H1 (cell line): ENCODE data around the gene SERPINE3. TPM values are rescaled to one million over a fixed set of nuclear protein-coding genes. Genes with fewer than 3 reads are reported as not detected.

ENCODE experiments used
- CBX8 ChIP-seq: fragments of 300-800, 300-1000 bp; sonication (generic); IDR thresholded peaks from 2 replicates; pipeline ENCODE4 v1.7.1; 2016; ENCODE audit warnings: low read depth, low read length, borderline replicate concordance
- GTF2F1 ChIP-seq: IDR thresholded peaks from 2 replicates; pipeline ENCODE4 v1.6.1; 2012; ENCODE audit warnings: low read depth, low read length, improper control_type of control experiment, borderline replicate concordance
- HDAC6 ChIP-seq: IDR thresholded peaks from one replicate; pipeline ENCODE4 v1.7.1; 2012; ENCODE audit warnings: low read depth, mild to moderate bottlenecking, inconsistent platforms, low read length, moderate library complexity
- RFX5 ChIP-seq: IDR thresholded peaks from 2 replicates; pipeline ENCODE4 v1.6.1; 2011; ENCODE audit warnings: low read depth, low read length, improper control_type of control experiment, borderline replicate concordance
- RNF2 ChIP-seq: fragments of 200-900, 300-1000 bp; sonication (generic); IDR thresholded peaks from 2 replicates; pipeline ENCODE4 v1.7.1; 2016; ENCODE audit warnings: borderline replicate concordance, low read depth, mild to moderate bottlenecking, antibody characterized with exemption, low read length; ENCODE audit not compliant: poor library complexity, severe bottlenecking; ENCODE audit errors: missing control alignments
- SP1 ChIP-seq: IDR thresholded peaks from 2 replicates; pipeline ENCODE4 v1.6.1; 2011; ENCODE audit warnings: low read depth, low read length
- TBP ChIP-seq: IDR thresholded peaks from 2 replicates; pipeline ENCODE4 v1.6.1; 2011; ENCODE audit warnings: low read depth, low read length, improper control_type of control experiment
- polyA plus RNA-seq, 7 experiments: library from polyadenylated mRNA; depleted of rRNA in 3 of 7; stranded (reverse) in 5 of 7; unstranded in 2 of 7; fragments of >200 nt in 5 of 7; fragments of 200-250 nt in 2 of 7; gene quantifications; 1 replicate in 5 of 7; 2 replicates in 1 of 7; 4 replicates in 1 of 7; pipeline versions ENCODE4 v1.2.1 to v1.2.3, GENCODE V29; 2011 to 2013; ENCODE audit warnings: missing spikeins in 2 of 7, mixed read lengths in 2 of 7
- total RNA-seq: library from RNA; stranded (reverse); fragmentation: NEBNext Ultra II Directional; extraction: Animal tissue kit (Norgen Biotek cat#: 25700); gene quantifications from 2 replicates; pipeline ENCODE4 v1.2.1, GENCODE V29; 2021
- TF ChIP-seq, protein P1 (sequence below), 3 experiments: IDR thresholded peaks; 1 replicate in 2 of 3; 2 replicates in 1 of 3; pipeline versions ENCODE4 v1.5.1 to v1.6.1; 2011; ENCODE audit warnings: low read length in 3 of 3, mild to moderate bottlenecking in 3 of 3, inconsistent platforms in 2 of 3, low read depth in 1 of 3, moderate library complexity in 1 of 3; ENCODE audit not compliant: insufficient read depth in 1 of 3; ENCODE audit errors: control extremely low read depth in 1 of 3

Gene SERPINE3
- total and polyA plus RNA-seq, 2 of the 8 experiments (the other 6 are each of a cell fraction or from before 2014, with no cell fraction given), result 0.34 to 1.0 TPM

DNA sequence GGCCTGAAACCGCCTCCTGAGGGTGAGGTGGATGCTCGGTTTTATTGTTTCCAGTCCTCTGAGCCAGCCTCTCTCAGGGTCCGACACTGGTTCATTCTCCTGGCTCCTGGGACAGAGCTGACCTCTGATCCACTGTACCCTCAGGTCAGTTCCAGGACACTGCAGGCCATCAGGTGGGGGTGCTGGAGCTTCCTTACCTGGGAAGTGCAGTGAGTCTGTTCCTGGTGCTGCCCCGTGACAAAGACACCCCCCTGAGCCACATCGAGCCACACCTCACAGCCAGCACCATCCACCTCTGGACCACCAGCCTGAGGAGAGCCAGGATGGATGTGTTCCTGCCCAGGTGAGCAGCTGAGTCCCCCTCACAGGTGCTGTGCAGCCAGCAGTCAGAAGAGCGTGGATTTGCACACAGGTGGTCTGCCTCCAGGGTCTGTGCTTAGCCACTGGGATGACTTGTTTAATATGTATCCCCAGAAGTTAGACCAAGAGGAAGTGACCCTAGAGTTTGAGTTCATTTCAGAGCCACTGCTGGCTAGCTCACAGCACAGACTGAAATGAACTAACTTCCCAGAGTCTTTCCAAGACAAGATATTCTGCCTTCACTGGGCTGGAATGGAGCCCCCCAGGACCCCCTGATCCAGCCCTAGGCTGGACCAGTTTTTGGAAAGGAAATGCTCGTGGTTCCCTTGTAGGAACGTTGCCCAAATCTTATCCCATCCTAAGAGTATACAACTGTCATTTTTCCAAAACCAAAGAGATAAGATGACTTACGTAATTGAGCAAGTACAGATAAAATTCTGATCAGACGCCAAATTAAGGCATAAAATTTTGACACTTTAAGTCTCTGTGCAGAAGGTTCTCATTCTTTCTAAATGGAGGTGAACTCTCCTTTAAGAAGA is 8.8 kb downstream of the SERPINE3 start (continued):
- TF ChIP-seq RNF2 (no peak), CBX8 (no peak), TBP (no peak), HDAC6 (no peak), SP1 (no peak), RFX5 (no peak), GTF2F1 (no peak)
- TF ChIP-seq, protein P1, sequence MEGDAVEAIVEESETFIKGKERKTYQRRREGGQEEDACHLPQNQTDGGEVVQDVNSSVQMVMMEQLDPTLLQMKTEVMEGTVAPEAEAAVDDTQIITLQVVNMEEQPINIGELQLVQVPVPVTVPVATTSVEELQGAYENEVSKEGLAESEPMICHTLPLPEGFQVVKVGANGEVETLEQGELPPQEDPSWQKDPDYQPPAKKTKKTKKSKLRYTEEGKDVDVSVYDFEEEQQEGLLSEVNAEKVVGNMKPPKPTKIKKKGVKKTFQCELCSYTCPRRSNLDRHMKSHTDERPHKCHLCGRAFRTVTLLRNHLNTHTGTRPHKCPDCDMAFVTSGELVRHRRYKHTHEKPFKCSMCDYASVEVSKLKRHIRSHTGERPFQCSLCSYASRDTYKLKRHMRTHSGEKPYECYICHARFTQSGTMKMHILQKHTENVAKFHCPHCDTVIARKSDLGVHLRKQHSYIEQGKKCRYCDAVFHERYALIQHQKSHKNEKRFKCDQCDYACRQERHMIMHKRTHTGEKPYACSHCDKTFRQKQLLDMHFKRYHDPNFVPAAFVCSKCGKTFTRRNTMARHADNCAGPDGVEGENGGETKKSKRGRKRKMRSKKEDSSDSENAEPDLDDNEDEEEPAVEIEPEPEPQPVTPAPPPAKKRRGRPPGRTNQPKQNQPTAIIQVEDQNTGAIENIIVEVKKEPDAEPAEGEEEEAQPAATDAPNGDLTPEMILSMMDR (IDR thresholded peaks at IDR 0.05; ENCODE audit: control extremely low read depth in 1 of 3, insufficient read depth in 1 of 3, low read depth in 1 of 3, low read length in 3 of 3), result no peak
